HG03095 (cell line): ENCODE data around the gene DHX29.

Experiments used
- ATAC-seq: cut with Tn5 transposase; IDR thresholded peaks from one replicate; pipeline ENCODE4 v1.9.1; 2021; ENCODE audit warnings: moderate library complexity; ENCODE audit not compliant: unreplicated experiment

Gene DHX29

DNA sequence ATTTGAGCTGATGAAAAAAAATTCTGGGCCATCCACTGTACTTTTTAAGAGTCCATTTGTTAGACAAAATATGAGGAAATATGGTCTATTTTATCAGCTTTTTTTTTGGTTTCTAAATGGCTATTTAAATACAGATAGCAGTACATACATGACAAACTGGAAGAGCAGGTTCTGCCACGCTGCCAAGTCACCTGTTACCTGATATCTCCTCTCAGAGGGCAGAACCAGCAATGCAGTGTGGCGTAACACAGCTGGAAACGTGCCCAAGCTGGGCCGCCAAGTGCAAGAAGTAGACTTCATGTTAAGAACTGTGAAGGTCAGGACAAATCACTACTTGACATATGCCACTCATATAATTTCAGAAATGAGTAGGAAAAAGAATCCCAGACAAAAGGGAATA is 88.5 kb downstream of the DHX29 start:
- no peak for ATAC-seq

- ATAC-seq = no peak
These were observed 96.2 kb downstream of the DHX29 start for GRCh38 chr5:55211184-55211874.
